ENCODE measurements around the gene TRAK2.

TRAK2 gene

GRCh38 chr2:201360256-201360655, 91.0 kb downstream of the TRAK2 start:
- no peak for DNase-seq

GRCh38 chr2:201358684-201359083, 92.6 kb downstream of the TRAK2 start:
- DNase-seq = no peak

- no peak for DNase-seq
Observed at GRCh38 chr2:201357221-201357620, 94.0 kb downstream of the TRAK2 start, which contains the start of gene FLACC1. FLACC1 (minus strand) TSS chr2:201357345; CDS start chr2:201351404, 5,941 bp downstream.

GRCh38 chr2:201353116-201353515, 98.1 kb downstream of the TRAK2 start:
- no peak for DNase-seq

GRCh38 chr2:201350879-201351278, 100.4 kb downstream of the TRAK2 start:
- DNase-seq = no peak

GRCh38 chr2:201349601-201350000, 101.7 kb downstream of the TRAK2 start:
- DNase-seq = no peak

GRCh38 chr2:201348758-201349157, 102.5 kb downstream of the TRAK2 start:
- DNase-seq = no peak

- DNase-seq = no peak
Observed at GRCh38 chr2:201347138-201347537, 104.1 kb downstream of the TRAK2 start.

- no peak for DNase-seq
Observed at GRCh38 chr2:201345625-201346213, 105.5 kb downstream of the TRAK2 start.

GRCh38 chr2:201344663-201345366, 106.4 kb downstream of the TRAK2 start:
- no peak for DNase-seq

GRCh38 chr2:201343559-201343958, 107.7 kb downstream of the TRAK2 start:
- peak; percentile 17 for DNase-seq

- no peak for DNase-seq
Observed at GRCh38 chr2:201342923-201343322, 108.3 kb downstream of the TRAK2 start.

- no peak for DNase-seq
Observed at GRCh38 chr2:201329409-201329808, 121.8 kb downstream of the TRAK2 start.

GRCh38 chr2:201327678-201328077, 123.6 kb downstream of the TRAK2 start:
- DNase-seq = no peak

Measured in retina (tissue), 1 donor.